ENCODE data around the gene SUSD2. TPM values are rescaled to one million over a fixed set of nuclear protein-coding genes. Genes with fewer than 3 reads are reported as not detected.

The SUSD2 gene
- total and polyA plus RNA-seq, 2 donors = 0.26 to 8.3 TPM

GRCh38 chr22:24183321-24184031 lies 2.2 kb downstream of the SUSD2 start:
- H3K27ac ChIP-seq (ENCODE audit: low read depth) = no peak overlapping the region
- no peak overlapping the region for H3K4me3 ChIP-seq (ENCODE audit: low read depth, low read length)
- no peak for DNase-seq (ENCODE audit: extremely low spot score)
- no peaks in the 10 kb centered on the region for H3K4me1 ChIP-seq (ENCODE audit: insufficient read depth)
- WGBS = 88% methylated on average over 24 of the region's 24 CpGs
- no peaks in the 10 kb centered on the region for H3K36me3 ChIP-seq (ENCODE audit: insufficient read depth)

GRCh38 chr22:24184057-24184798 lies 2.9 kb downstream of the SUSD2 start:
- WGBS = 92% methylated on average over 16 of the region's 16 CpGs
- Histone ChIP-seq H3K27ac (ENCODE audit: low read depth) (no peak overlapping the region), H3K36me3 (ENCODE audit: insufficient read depth) (no peaks in the 10 kb centered on the region), H3K4me3 (ENCODE audit: low read depth, low read length) (no peak overlapping the region), H3K4me1 (ENCODE audit: insufficient read depth) (no peaks in the 10 kb centered on the region)
- no peak for DNase-seq (ENCODE audit: extremely low spot score)

GRCh38 chr22:24185001-24185500 lies 3.8 kb downstream of the SUSD2 start:
- Histone ChIP-seq H3K27ac (ENCODE audit: low read depth) (no peak overlapping the region), H3K36me3 (ENCODE audit: insufficient read depth) (no peaks in the 10 kb centered on the region), H3K4me3 (ENCODE audit: low read depth, low read length) (no peak overlapping the region), H3K4me1 (ENCODE audit: insufficient read depth) (no peaks in the 10 kb centered on the region)
- WGBS = 92% methylated on average over 16 of the region's 16 CpGs
- no peak for DNase-seq (ENCODE audit: extremely low spot score)

- Histone ChIP-seq H3K4me1 (ENCODE audit: insufficient read depth) (no peaks in the 10 kb centered on the region), H3K27ac (ENCODE audit: low read depth) (no peak overlapping the region), H3K4me3 (ENCODE audit: low read depth, low read length) (no peak overlapping the region), H3K36me3 (ENCODE audit: insufficient read depth) (no peaks in the 10 kb centered on the region)
- no peak for DNase-seq (ENCODE audit: extremely low spot score)
- 95% methylated on average over 51 of the region's 51 CpGs for WGBS
Measured at GRCh38 chr22:24185501-24186351, 4.4 kb downstream of the SUSD2 start.

GRCh38 chr22:24186352-24186740 lies 5.1 kb downstream of the SUSD2 start:
- DNase-seq (ENCODE audit: extremely low spot score) = no peak
- H3K36me3 ChIP-seq (ENCODE audit: insufficient read depth) = no peaks in the 10 kb centered on the region
- no peak overlapping the region for H3K27ac ChIP-seq (ENCODE audit: low read depth)
- H3K4me1 ChIP-seq (ENCODE audit: insufficient read depth) = no peaks in the 10 kb centered on the region
- no peak overlapping the region for H3K4me3 ChIP-seq (ENCODE audit: low read depth, low read length)
- 89% methylated on average over 15 of the region's 15 CpGs for WGBS

- DNase-seq (ENCODE audit: extremely low spot score) = no peak
- H3K4me1 ChIP-seq (ENCODE audit: insufficient read depth) = no peaks in the 10 kb centered on the region
- no peaks in the 10 kb centered on the region for H3K36me3 ChIP-seq (ENCODE audit: insufficient read depth)
- WGBS = 91% methylated on average over 34 of the region's 34 CpGs
- H3K4me3 ChIP-seq (ENCODE audit: low read depth, low read length) = no peak overlapping the region
- no peak overlapping the region for H3K27ac ChIP-seq (ENCODE audit: low read depth)
Measured at GRCh38 chr22:24186892-24187670, 5.8 kb downstream of the SUSD2 start.

- WGBS = 90% methylated on average over 37 of the region's 37 CpGs
- Histone ChIP-seq H3K36me3 (ENCODE audit: insufficient read depth) (no peaks in the 10 kb centered on the region), H3K4me3 (ENCODE audit: low read depth, low read length) (no peak overlapping the region), H3K4me1 (ENCODE audit: insufficient read depth) (no peaks in the 10 kb centered on the region), H3K27ac (ENCODE audit: low read depth) (no peak overlapping the region)
- DNase-seq (ENCODE audit: extremely low spot score) = no peak
Measured at GRCh38 chr22:24187731-24188644, 6.7 kb downstream of the SUSD2 start.

GRCh38 chr22:24188705-24189248 lies 7.5 kb downstream of the SUSD2 start:
- WGBS = 83% methylated on average over 17 of the region's 17 CpGs
- no peak overlapping the region for H3K4me3 ChIP-seq (ENCODE audit: low read depth, low read length)
- H3K36me3 ChIP-seq (ENCODE audit: insufficient read depth) = no peaks in the 10 kb centered on the region
- no peak overlapping the region for H3K27ac ChIP-seq (ENCODE audit: low read depth)
- no peak for DNase-seq (ENCODE audit: extremely low spot score)
- H3K4me1 ChIP-seq (ENCODE audit: insufficient read depth) = no peaks in the 10 kb centered on the region

- peak; percentile 36 for DNase-seq (ENCODE audit: extremely low spot score)
- 50% methylated on average over 23 of the region's 23 CpGs for WGBS
- no peak overlapping the region for H3K4me3 ChIP-seq (ENCODE audit: low read depth, low read length)
- no peaks in the 10 kb centered on the region for H3K4me1 ChIP-seq (ENCODE audit: insufficient read depth)
- H3K27ac ChIP-seq (ENCODE audit: low read depth) = no peak overlapping the region
- H3K36me3 ChIP-seq (ENCODE audit: insufficient read depth) = no peaks in the 10 kb centered on the region
Measured at GRCh38 chr22:24189249-24190158, 8.2 kb downstream of the SUSD2 start.

- H3K27ac ChIP-seq (ENCODE audit: low read depth) = no peak overlapping the region
- no peaks in the 10 kb centered on the region for H3K4me1 ChIP-seq (ENCODE audit: insufficient read depth)
- WGBS = 89% methylated on average over 14 of the region's 14 CpGs
- H3K4me3 ChIP-seq (ENCODE audit: low read depth, low read length) = no peak overlapping the region
- no peaks in the 10 kb centered on the region for H3K36me3 ChIP-seq (ENCODE audit: insufficient read depth)
- no peak for DNase-seq (ENCODE audit: extremely low spot score)
Measured at GRCh38 chr22:24190159-24190540, 8.9 kb downstream of the SUSD2 start.

- Histone ChIP-seq H3K36me3 (ENCODE audit: insufficient read depth) (no peaks in the 10 kb centered on the region), H3K4me1 (ENCODE audit: insufficient read depth) (no peaks in the 10 kb centered on the region), H3K4me3 (ENCODE audit: low read depth, low read length) (no peak overlapping the region), H3K27ac (ENCODE audit: low read depth) (no peak overlapping the region)
- DNase-seq (ENCODE audit: extremely low spot score) = no peak
- WGBS = 88% methylated on average over 8 of the region's 8 CpGs
Measured at GRCh38 chr22:24190596-24191208, 9.4 kb downstream of the SUSD2 start.
